ENCODE results near the gene CFAP68. TPM values are rescaled to one million over a fixed set of nuclear protein-coding genes. Genes with fewer than 3 reads are reported as not detected.

Gene CFAP68
- total and polyA plus RNA-seq, 9 of the 15 experiments (the other 6 are each of a cell fraction or from before 2014, with no cell fraction given), result 22.8 to 72.3 (median 52.5) TPM

GRCh38 chr11:111923351-111923788 lies 44.0 kb downstream of the CFAP68 start (continued):
- peak; percentile 29; the same call in 1 of the 2 replicates for TF ChIP-seq MAFG (tag; conservative IDR thresholded peaks at IDR 0.05)
- no peak for TF ChIP-seq TCF15 (CRISPR knock-in tag; IDR thresholded peaks at IDR 0.05)
- TF ChIP-seq TFE3 (CRISPR knock-in tag; IDR thresholded peaks at IDR 0.05), result no peak
- TF ChIP-seq ZNF197 (CRISPR knock-in tag; IDR thresholded peaks at IDR 0.05; ENCODE audit: low read depth), result no peak
- no peak for TF ChIP-seq PATZ1 (CRISPR knock-in tag; IDR thresholded peaks at IDR 0.05; ENCODE audit: borderline replicate concordance)
- TF ChIP-seq C11orf30 (IDR thresholded peaks at IDR 0.05; ENCODE audit: low read depth), result 0 out of 2 replicates have a peak, but pooled peaks have one; percentile 41
- TF ChIP-seq NFE2L1 (tag; IDR thresholded peaks at IDR 0.05; ENCODE audit: borderline replicate concordance, low read depth), result peak; percentile 33; the same call in 1 of the 2 replicates
- no peak for TF ChIP-seq SREBF1 (IDR thresholded peaks at IDR 0.05; ENCODE audit: borderline replicate concordance, low read depth, low read length)
- TF ChIP-seq HDAC3 (IDR thresholded peaks at IDR 0.05; ENCODE audit: borderline replicate concordance, partially characterized antibody), result no peak
- no peak for TF ChIP-seq IRF2 (CRISPR knock-in tag; IDR thresholded peaks at IDR 0.05)
- TF ChIP-seq RBM39 (optimal IDR thresholded peaks at IDR 0.05; ENCODE audit: low read depth, low read length), result no peak
- no peak for TF ChIP-seq PURB (CRISPR knock-in tag; IDR thresholded peaks at IDR 0.05; ENCODE audit: low read depth)
- no peak for TF ChIP-seq ZNF175 (CRISPR knock-in tag; IDR thresholded peaks at IDR 0.05; ENCODE audit: low read depth)
- no peak for TF ChIP-seq ELK1 (CRISPR knock-in tag; IDR thresholded peaks at IDR 0.05)
- no peak for TF ChIP-seq ZNF696 (CRISPR knock-in tag; conservative IDR thresholded peaks at IDR 0.05)
